IPS DF 4.7 (cell line): ENCODE measurements around the gene SMG6.
"Not testable (repeated sequence)": the region's sequence is repeated elsewhere in the genome, so short reads cannot be mapped to it uniquely, and the experiment has no call there.

Experiments used
- DNase-seq: peaks from one replicate; pipeline ENCODE4 v3.0.0-alpha.2; 2013; ENCODE audit warnings: low spot score; ENCODE audit errors: extremely low read depth

SMG6 gene

GRCh38 chr17:2178798-2179501 lies 124.6 kb downstream of the SMG6 start:
- DNase-seq, result no peak

GRCh38 chr17:2177235-2177811 lies 126.3 kb downstream of the SMG6 start:
- DNase-seq, result no peak

- no peak for DNase-seq
Observed at GRCh38 chr17:2176499-2177169, 127.0 kb downstream of the SMG6 start.

- no peak for DNase-seq
Observed at GRCh38 chr17:2175294-2175628, 128.3 kb downstream of the SMG6 start.

- no peak for DNase-seq
Observed at GRCh38 chr17:2174468-2175293, 128.9 kb downstream of the SMG6 start.

DNA sequence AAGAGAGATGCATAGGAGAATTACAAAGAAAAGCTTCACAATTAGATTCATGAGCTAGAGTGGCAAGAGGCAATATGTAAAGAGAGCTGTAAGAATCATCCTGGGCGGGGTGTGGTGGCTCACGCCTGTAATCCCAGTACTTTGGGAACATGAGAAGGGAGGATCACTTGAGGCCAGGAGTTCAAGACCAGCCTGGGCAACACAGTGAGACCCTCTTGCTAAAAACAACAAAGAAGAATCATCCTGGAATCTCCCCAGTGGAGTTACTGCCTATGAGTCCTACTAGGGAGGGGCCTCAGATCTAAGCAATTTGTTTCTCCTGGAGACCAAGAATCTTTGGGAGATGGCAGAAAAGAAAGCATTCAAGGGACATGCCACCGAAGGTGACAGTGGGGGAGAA lies 129.6 kb downstream of the SMG6 start:
- DNase-seq, result no peak

DNA sequence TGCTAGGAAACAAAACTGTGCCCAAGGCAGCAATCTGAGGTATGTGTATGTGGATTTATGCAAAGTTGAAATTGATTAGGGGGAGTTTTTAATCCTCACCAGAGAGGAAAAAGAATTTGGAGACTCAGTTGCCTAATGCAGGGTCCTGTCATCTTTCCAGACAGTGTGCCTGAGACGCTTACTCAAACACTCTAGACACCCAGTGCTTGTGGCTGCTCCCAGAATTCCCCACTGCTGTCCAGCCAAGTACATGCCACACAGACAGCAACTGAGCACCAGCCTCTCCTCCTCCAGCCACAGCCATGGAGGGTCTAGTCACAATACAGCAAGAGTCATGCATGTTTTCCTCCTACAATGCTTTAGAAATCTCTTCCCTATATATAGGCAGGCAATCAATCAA lies 130.6 kb downstream of the SMG6 start:
- DNase-seq, result no peak

GRCh38 chr17:2172077-2172851 lies 131.3 kb downstream of the SMG6 start:
- no peak for DNase-seq

- no peak for DNase-seq
Observed at GRCh38 chr17:2171702-2172076, 131.9 kb downstream of the SMG6 start.

GRCh38 chr17:2170023-2170422 lies 133.6 kb downstream of the SMG6 start:
- DNase-seq, result peak; percentile 19

DNA sequence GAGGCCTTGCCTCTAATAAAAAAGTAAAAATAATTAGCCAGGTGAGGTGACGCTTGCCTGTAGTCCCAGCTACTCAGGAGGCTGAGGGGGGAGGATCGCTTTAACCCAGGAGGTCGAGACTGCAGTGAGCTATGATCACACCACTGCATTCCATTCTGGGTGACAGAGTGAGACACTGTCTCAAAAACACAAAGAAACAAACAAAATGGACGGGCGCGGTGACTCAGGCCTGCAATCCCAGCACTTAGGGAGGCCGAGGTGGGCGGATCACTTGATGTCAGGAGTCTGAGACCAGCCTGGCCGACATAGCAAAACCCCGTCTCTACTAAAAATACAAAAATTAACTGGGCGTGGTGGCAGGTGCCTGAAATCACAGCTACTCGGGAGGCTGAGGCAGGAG lies 137.9 kb downstream of the SMG6 start:
- not testable (repeated sequence) for DNase-seq

DNA sequence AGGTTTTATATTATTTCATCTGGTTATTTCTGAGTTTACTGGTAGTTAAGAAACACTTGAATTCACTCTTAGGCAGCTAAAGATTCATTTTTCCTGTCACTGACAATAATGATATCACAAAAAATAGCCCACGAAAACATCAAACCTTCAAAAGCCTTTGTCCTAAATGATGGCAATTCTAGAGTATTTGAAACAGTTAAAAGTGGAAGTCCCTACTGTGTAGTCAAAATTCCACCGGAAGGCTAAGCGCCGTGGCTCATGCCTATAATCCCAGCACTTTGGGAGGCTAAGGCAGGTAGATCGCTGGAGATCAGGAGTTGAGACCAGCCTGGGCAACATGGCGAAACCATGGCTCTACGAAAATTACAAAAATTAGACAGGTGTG lies 145.2 kb downstream of the SMG6 start:
- DNase-seq, result no peak

DNA sequence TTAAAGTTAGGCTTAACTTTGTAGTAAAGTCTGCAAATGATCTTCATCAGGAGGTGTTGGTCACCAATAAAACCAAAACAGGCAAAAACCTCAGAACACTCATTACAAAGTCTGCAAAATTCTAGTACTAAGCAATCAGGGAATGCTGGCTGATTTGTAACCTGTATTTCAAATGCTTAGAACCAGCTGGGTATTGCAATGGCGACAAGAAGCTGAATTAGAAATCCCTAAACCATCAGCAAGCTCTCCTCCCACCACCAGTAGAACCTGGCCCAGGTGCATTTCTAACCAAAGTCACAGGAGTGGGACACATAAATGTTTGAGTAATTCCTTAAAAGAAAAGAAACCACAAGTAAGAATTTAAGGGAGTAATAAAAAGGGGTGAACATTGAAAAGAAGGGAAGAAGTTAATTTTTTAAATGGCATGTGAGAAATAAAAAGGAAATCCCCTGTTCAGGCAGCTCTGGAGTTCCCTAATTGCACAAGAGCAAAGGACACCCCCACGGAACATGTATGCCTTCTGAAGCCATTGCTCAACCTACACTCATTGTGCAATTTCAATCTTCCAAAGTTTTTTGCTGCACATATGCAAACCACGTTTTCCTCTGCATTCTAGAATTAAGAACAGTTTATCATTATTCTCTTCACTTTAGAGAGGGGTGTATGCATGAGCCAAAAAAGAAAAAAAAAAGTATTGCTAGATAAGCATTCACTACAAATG lies 145.8 kb downstream of the SMG6 start:
- no peak for DNase-seq

- no peak for DNase-seq
Observed at GRCh38 chr17:2157081-2157480, 146.5 kb downstream of the SMG6 start.

GRCh38 chr17:2156666-2157065 lies 146.9 kb downstream of the SMG6 start:
- no peak for DNase-seq

DNA sequence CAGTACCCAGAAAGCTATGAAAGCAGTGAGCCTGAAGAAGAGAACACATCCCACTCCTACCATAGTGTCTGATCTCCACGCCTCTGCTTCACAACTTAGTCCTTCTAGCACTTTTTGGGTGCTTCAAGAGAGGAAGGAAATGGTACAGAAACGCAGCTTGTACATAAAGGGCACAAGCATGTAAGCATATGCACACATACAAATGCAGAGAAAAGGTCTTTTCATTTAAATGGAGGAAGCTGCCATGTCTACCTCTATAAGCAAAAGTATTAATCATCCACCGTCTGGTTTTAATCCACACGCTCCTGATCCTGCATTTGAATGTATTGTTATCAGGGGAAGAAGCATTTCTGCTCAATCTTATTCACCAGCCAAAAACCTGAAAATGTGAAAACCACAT lies 148.0 kb downstream of the SMG6 start:
- no peak for DNase-seq

- DNase-seq, result no peak
Observed at GRCh38 chr17:2151358-2152033, 152.1 kb downstream of the SMG6 start.

GRCh38 chr17:2150806-2151205 lies 152.8 kb downstream of the SMG6 start:
- no peak for DNase-seq

DNA sequence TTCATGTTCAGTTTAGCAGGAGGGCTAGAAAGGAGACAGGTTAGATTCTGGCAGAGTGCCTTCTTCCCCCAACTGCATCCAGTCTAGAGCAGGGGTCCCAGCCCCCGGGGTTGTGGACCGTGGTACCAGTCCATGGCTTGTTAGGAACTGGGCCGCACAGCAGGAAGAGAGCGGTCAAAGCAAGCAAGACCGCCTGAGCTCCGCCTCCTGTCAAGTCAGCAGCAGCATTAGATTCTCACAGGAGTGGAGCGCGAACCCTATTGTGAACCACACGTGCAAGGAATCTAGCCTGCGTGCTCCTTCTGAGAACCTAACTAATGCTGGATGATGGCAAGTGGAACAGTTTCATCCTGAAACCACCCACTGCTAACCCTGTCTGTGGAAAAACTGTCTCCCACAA lies 153.7 kb downstream of the SMG6 start:
- no peak for DNase-seq
